GM12878 (cell line): ENCODE data around the gene PHF20.

Source experiments
- CTCF ChIP-seq, 3 experiments: IDR thresholded peaks in 2 of 3; conservative IDR thresholded peaks in 1 of 3; 2 replicates each; pipeline ENCODE4 v1.5.1; 2011; ENCODE audit warnings: low read depth in 3 of 3, low read length in 3 of 3, mild to moderate bottlenecking in 3 of 3, control low read depth in 2 of 3, moderate library complexity in 2 of 3, inconsistent platforms in 1 of 3, mixed read lengths in 1 of 3; ENCODE audit not compliant: control insufficient read depth in 2 of 3, insufficient read depth in 1 of 3; ENCODE audit errors: extremely low read depth in 1 of 3
- HDAC2 ChIP-seq: fragments of 200-600 bp; sonication (generic); IDR thresholded peaks from 2 replicates; pipeline ENCODE4 v1.6.1; 2017

GRCh38 chr20:35731469-35731788 is 40.4 kb upstream of the PHF20 start:
- TF ChIP-seq HDAC2, result no peak
- no peak for TF ChIP-seq CTCF (IDR thresholded peaks at IDR 0.05 in 2 of 3, conservative IDR thresholded peaks at IDR 0.05 in 1 of 3; ENCODE audit: control insufficient read depth in 2 of 3, extremely low read depth in 1 of 3, insufficient read depth in 1 of 3, low read depth in 3 of 3, low read length in 3 of 3)
